CD14-positive monocyte (primary cell): ENCODE results near the gene MED4. TPM values are rescaled to one million over a fixed set of nuclear protein-coding genes. Genes with fewer than 3 reads are reported as not detected.

Source experiments
- DNase-seq, 3 donors: peaks; one replicate each; pipeline ENCODE4 v3.0.0-alpha.2; 2011 to 2022
- H2AFZ ChIP-seq: 2 replicates; pipeline ENCODE4 v1.6.0; 2012; ENCODE audit warnings: mild to moderate bottlenecking, low read depth, low read length, inconsistent platforms; ENCODE audit not compliant: insufficient read depth, poor library complexity, severe bottlenecking
- H3K27ac ChIP-seq, 2 donors: 1 replicate in 1 of 2; 2 replicates in 1 of 2; pipeline ENCODE4 v1.5.1; 2012 to 2013; ENCODE audit warnings: low read length in 2 of 2, control low read depth in 1 of 2, inconsistent platforms in 1 of 2, low read depth in 1 of 2, mild to moderate bottlenecking in 1 of 2
- H3K27me3 ChIP-seq, 2 donors: one replicate each; pipeline versions ENCODE4 v1.6.0 to v1.6.1; 2011 to 2013; ENCODE audit warnings: low read length in 2 of 2; ENCODE audit not compliant: control insufficient read depth in 2 of 2, insufficient read depth in 2 of 2
- H3K36me3 ChIP-seq, 2 donors: replicated peaks in 1 of 2; 1 replicate in 1 of 2; 2 replicates in 1 of 2; pipeline versions ENCODE4 v1.5.1 to v1.6.1; 2012 to 2013; ENCODE audit warnings: low read length in 2 of 2, control low read depth in 1 of 2, inconsistent platforms in 1 of 2, mild to moderate bottlenecking in 1 of 2; ENCODE audit not compliant: insufficient read depth in 2 of 2, control insufficient read depth in 1 of 2
- H3K4me1 ChIP-seq, 2 donors: 1 replicate in 1 of 2; 2 replicates in 1 of 2; pipeline versions ENCODE4 v1.5.1 to v1.6.1; 2012 to 2013; ENCODE audit warnings: low read length in 2 of 2, control low read depth in 1 of 2, inconsistent platforms in 1 of 2, mild to moderate bottlenecking in 1 of 2, moderate library complexity in 1 of 2; ENCODE audit not compliant: insufficient read depth in 2 of 2, control insufficient read depth in 1 of 2
- H3K4me2 ChIP-seq: replicated peaks from 2 replicates; pipeline ENCODE3; 2012; ENCODE audit warnings: low read length, moderate library complexity, mild to moderate bottlenecking; ENCODE audit not compliant: poor library complexity, severe bottlenecking; ENCODE audit errors: extremely low read depth
- H3K4me3 ChIP-seq, 3 experiments: fragments of 200-600 bp in 1 of 3; sonication (generic) in 1 of 3; replicated peaks in 1 of 3; 1 replicate in 2 of 3; 2 replicates in 1 of 3; pipeline ENCODE4 v1.5.1; 2011 to 2013; ENCODE audit warnings: low read length in 3 of 3, mild to moderate bottlenecking in 3 of 3, control low read depth in 2 of 3, low read depth in 2 of 3, inconsistent platforms in 1 of 3, moderate library complexity in 1 of 3
- H3K79me2 ChIP-seq: 2 replicates; pipeline ENCODE4 v1.6.0; 2012; ENCODE audit warnings: mild to moderate bottlenecking, control low read depth, inconsistent platforms, low read length, moderate library complexity; ENCODE audit not compliant: insufficient read depth
- H3K9ac ChIP-seq: 2 replicates; pipeline ENCODE4 v1.6.0; 2017; ENCODE audit warnings: low read length, mild to moderate bottlenecking; ENCODE audit not compliant: insufficient read depth, poor library complexity, severe bottlenecking
- H3K9me3 ChIP-seq, 2 donors: replicated peaks in 1 of 2; 1 replicate in 1 of 2; 2 replicates in 1 of 2; pipeline versions ENCODE4 v1.5.1 to v1.6.1; 2012 to 2013; ENCODE audit warnings: low read length in 2 of 2, control low read depth in 1 of 2; ENCODE audit not compliant: control insufficient read depth in 1 of 2, insufficient read depth in 1 of 2
- H4K20me1 ChIP-seq: 2 replicates; pipeline ENCODE4 v1.6.0; 2012; ENCODE audit warnings: mild to moderate bottlenecking, low read length, control low read depth, moderate library complexity; ENCODE audit not compliant: insufficient read depth
- H3K27ac Mint-ChIP-seq, 7 donors: one replicate each; pipeline ENCODE4 v1.8.0; 2020; ENCODE audit warnings: mild to moderate bottlenecking in 7 of 7, mixed read lengths in 7 of 7, moderate library complexity in 6 of 7, inconsistent platforms in 2 of 7
- H3K27me3 Mint-ChIP-seq, 3 donors: one replicate each; pipeline ENCODE4 v1.8.0; 2021 to 2022; ENCODE audit warnings: low read depth in 3 of 3, mild to moderate bottlenecking in 3 of 3, mixed read lengths in 3 of 3, moderate library complexity in 3 of 3, inconsistent platforms in 1 of 3
- H3K36me3 Mint-ChIP-seq, 2 donors: one replicate each; pipeline ENCODE4 v1.8.0; 2020; ENCODE audit warnings: mixed read lengths in 2 of 2, inconsistent platforms in 1 of 2, mild to moderate bottlenecking in 1 of 2
- H3K4me1 Mint-ChIP-seq: one replicate; pipeline ENCODE4 v1.8.0; 2020; ENCODE audit warnings: mild to moderate bottlenecking, mixed read lengths
- H3K4me3 Mint-ChIP-seq, 2 donors: one replicate each; pipeline ENCODE4 v1.8.0; 2020; ENCODE audit warnings: mild to moderate bottlenecking in 2 of 2, mixed read lengths in 2 of 2, moderate library complexity in 1 of 2
- H3K9me3 Mint-ChIP-seq, 7 donors: one replicate each; pipeline ENCODE4 v1.8.0; 2020 to 2022; ENCODE audit warnings: mixed read lengths in 7 of 7, mild to moderate bottlenecking in 6 of 7, moderate library complexity in 6 of 7, inconsistent platforms in 2 of 7
- WGBS: methylation state at CpG from one replicate; pipeline ENCODE4 v1.1.5; 2013; ENCODE audit warnings: missing lambda C conversion rate; ENCODE audit not compliant: insufficient coverage; 5-methylcytosine and 5-hydroxymethylcytosine counted together
- intact Hi-C, 2 donors: fragments of 100-400 bp; cut with micrococcal nuclease; formaldehyde crosslinking; loops; one replicate each; pipeline versions ENCODE4 v1.15.0 to v1.15.1; 2023
- polyA plus RNA-seq, 3 donors: library from polyadenylated mRNA; depleted of rRNA in 1 of 3; unstranded in 2 of 3; stranded (reverse) in 1 of 3; fragments of 300-500 nt in 2 of 3; fragments of >200 nt in 1 of 3; fragmentation: Illumina TruSeq in 2 of 3; gene quantifications; 1 replicate in 2 of 3; 2 replicates in 1 of 3; pipeline ENCODE4 v1.2.3, GENCODE V29; 2012 to 2021
- TF ChIP-seq, protein P1 (sequence below): fragments of 200-600 bp; IDR thresholded peaks from one replicate; pipeline ENCODE4 v1.8.0; 2022; ENCODE audit warnings: antibody characterized with exemption, mild to moderate bottlenecking

Gene MED4
- polyA plus RNA-seq, 3 donors = 28.4 to 53.8 (median 50.8) TPM

DNA sequence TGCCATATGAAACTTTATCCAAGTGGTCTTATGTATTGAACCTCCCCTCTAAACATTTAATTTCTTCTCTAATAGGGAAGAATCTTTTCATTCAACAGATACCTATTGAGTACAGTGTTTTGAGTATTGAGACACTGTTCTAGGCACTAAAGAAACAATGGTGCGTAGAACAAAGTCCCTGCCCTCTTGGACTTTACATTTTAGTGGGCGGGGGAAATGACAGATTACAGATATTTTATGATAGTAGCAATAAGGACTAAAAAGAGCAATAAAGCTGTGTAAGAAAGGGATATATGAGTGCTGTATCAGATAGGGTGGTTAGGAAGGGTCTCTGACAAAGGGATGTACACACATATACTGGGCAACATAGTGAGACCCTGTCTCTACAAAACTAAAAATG, 52.0 kb downstream of the MED4 start:
- H2AFZ ChIP-seq = no peak overlapping the region
- H3K4me1 ChIP-seq = peaks cover 7 to 10% of the 10 kb centered on the region in 2 donors
- Mint-ChIP-seq H3K27me3 (no peaks in the 10 kb centered on the region), H3K4me1 (peaks cover 15% of the 10 kb centered on the region), H3K4me3 (no peak overlapping the region), H3K27ac (peak overlapping the region in 1 of 7 donors; percentile 8), H3K36me3 (peaks cover 27 to 43% of the 10 kb centered on the region in 2 donors), H3K9me3 (peaks cover 0 to 3% (median 0%) of the 10 kb centered on the region in 7 donors)
- TF ChIP-seq, protein P1, sequence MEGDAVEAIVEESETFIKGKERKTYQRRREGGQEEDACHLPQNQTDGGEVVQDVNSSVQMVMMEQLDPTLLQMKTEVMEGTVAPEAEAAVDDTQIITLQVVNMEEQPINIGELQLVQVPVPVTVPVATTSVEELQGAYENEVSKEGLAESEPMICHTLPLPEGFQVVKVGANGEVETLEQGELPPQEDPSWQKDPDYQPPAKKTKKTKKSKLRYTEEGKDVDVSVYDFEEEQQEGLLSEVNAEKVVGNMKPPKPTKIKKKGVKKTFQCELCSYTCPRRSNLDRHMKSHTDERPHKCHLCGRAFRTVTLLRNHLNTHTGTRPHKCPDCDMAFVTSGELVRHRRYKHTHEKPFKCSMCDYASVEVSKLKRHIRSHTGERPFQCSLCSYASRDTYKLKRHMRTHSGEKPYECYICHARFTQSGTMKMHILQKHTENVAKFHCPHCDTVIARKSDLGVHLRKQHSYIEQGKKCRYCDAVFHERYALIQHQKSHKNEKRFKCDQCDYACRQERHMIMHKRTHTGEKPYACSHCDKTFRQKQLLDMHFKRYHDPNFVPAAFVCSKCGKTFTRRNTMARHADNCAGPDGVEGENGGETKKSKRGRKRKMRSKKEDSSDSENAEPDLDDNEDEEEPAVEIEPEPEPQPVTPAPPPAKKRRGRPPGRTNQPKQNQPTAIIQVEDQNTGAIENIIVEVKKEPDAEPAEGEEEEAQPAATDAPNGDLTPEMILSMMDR = no peak
- intact Hi-C loops = no loop called here
- H4K20me1 ChIP-seq = no peaks in the 10 kb centered on the region
- peaks cover 5% of the 10 kb centered on the region for H3K79me2 ChIP-seq
- no peak for DNase-seq
- peaks cover 16 to 59% of the 10 kb centered on the region in 2 donors for H3K36me3 ChIP-seq
- H3K27me3 ChIP-seq = no peaks in the 10 kb centered on the region
- no peak overlapping the region for H3K4me3 ChIP-seq
- H3K9me3 ChIP-seq = no peaks in the 10 kb centered on the region
- no peak overlapping the region for H3K9ac ChIP-seq
- H3K27ac ChIP-seq = no peak overlapping the region
- 100% methylated on average over 2 of the region's 2 CpGs for WGBS
- no peak overlapping the region for H3K4me2 ChIP-seq

GRCh38 chr13:48040896-48041295, 54.0 kb downstream of the MED4 start:
- H3K27ac ChIP-seq = no peak overlapping the region
- peaks cover 15 to 41% of the 10 kb centered on the region in 2 donors for H3K36me3 ChIP-seq
- peaks cover 7% of the 10 kb centered on the region for H4K20me1 ChIP-seq
- no peak overlapping the region for H3K27ac Mint-ChIP-seq
- no peak for DNase-seq
- peaks cover 16 to 17% of the 10 kb centered on the region in 2 donors for H3K4me1 ChIP-seq
- no peak overlapping the region for H2AFZ ChIP-seq
- no peak overlapping the region for H3K4me2 ChIP-seq
- no CpG with 5 or more reads among the region's 1 CpG for WGBS
- no peak overlapping the region for H3K4me3 ChIP-seq
- no peaks in the 10 kb centered on the region for H3K27me3 Mint-ChIP-seq
- no peaks in the 10 kb centered on the region for H3K9me3 ChIP-seq
- H3K9me3 Mint-ChIP-seq = peaks cover 0 to 3% (median 0%) of the 10 kb centered on the region in 7 donors
- H3K4me1 Mint-ChIP-seq = peaks cover 24% of the 10 kb centered on the region
- H3K36me3 Mint-ChIP-seq = peaks cover 22 to 32% of the 10 kb centered on the region in 2 donors
- peaks cover 17% of the 10 kb centered on the region for H3K79me2 ChIP-seq
- TF ChIP-seq, protein P1 = no peak
- no peak overlapping the region for H3K4me3 Mint-ChIP-seq
- H3K9ac ChIP-seq = no peak overlapping the region
- intact Hi-C loops = no loop called here
- H3K27me3 ChIP-seq = no peaks in the 10 kb centered on the region
